Measurements from ENCODE around the gene THOC2.

DNA sequence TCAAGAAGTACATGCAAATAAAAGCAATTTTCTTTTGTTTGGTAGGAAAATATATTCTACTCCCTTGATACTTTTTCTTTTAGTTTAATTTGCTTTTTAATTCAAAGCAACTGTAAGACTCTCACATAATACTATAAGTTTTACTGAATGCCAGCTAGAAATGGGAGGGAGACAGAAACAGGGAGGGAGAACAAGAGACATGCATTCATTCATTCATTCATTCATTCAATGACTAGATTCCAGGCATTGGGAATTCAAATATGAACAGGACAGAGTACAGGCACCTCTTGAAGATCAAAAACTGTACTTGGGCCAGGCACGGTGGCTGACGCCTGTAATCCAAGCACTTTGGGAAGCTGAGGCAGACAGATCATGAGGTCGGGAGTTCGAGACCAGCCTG, 85.6 kb downstream of the THOC2 start:
- TF ChIP-seq, protein P1, sequence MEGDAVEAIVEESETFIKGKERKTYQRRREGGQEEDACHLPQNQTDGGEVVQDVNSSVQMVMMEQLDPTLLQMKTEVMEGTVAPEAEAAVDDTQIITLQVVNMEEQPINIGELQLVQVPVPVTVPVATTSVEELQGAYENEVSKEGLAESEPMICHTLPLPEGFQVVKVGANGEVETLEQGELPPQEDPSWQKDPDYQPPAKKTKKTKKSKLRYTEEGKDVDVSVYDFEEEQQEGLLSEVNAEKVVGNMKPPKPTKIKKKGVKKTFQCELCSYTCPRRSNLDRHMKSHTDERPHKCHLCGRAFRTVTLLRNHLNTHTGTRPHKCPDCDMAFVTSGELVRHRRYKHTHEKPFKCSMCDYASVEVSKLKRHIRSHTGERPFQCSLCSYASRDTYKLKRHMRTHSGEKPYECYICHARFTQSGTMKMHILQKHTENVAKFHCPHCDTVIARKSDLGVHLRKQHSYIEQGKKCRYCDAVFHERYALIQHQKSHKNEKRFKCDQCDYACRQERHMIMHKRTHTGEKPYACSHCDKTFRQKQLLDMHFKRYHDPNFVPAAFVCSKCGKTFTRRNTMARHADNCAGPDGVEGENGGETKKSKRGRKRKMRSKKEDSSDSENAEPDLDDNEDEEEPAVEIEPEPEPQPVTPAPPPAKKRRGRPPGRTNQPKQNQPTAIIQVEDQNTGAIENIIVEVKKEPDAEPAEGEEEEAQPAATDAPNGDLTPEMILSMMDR (IDR thresholded peaks at IDR 0.05) = no peak
- TF ChIP-seq POLR2A (IDR thresholded peaks at IDR 0.05) (no peak), POLR2AphosphoS5 (IDR thresholded peaks at IDR 0.05) (no peak)

All from prostate gland (tissue), 2 donors.